ENCODE measurements around the gene PACRG. TPM values are rescaled to one million over a fixed set of nuclear protein-coding genes. Genes with fewer than 3 reads are reported as not detected.

PACRG gene
- total and polyA plus RNA-seq, 2 of the 13 experiments (the other 11 are each of a cell fraction or from before 2014, with no cell fraction given): 0.13 TPM; not detected in 1

- TF ChIP-seq RFX5 (IDR thresholded peaks at IDR 0.05; ENCODE audit: low read depth, low read length) (peak; percentile 55; the same call in 1 of the 2 replicates), POLR2G (IDR thresholded peaks at IDR 0.05; ENCODE audit: low read depth, low read length) (peak; percentile 76), PHF8 (CRISPR knock-in tag; IDR thresholded peaks at IDR 0.05) (peak; percentile 84), STAT6 (CRISPR knock-in tag; IDR thresholded peaks at IDR 0.05; ENCODE audit: borderline replicate concordance) (peak; percentile 93; the same call in 1 of the 2 replicates), PBX2 (CRISPR knock-in tag; IDR thresholded peaks at IDR 0.05) (no peak), ZNF451 (CRISPR knock-in tag; IDR thresholded peaks at IDR 0.05) (peak; percentile 74; the same call in 1 of the 2 replicates), ZNF574 (CRISPR knock-in tag; IDR thresholded peaks at IDR 0.05) (peak; percentile 80), ZNF841 (CRISPR knock-in tag; IDR thresholded peaks at IDR 0.05; ENCODE audit: borderline replicate concordance) (no peak), ZNF383 (CRISPR knock-in tag; IDR thresholded peaks at IDR 0.05; ENCODE audit: borderline replicate concordance) (no peak), SRF (IDR thresholded peaks at IDR 0.05; ENCODE audit: low read depth, low read length) (no peak), ZNF256 (CRISPR knock-in tag; conservative IDR thresholded peaks at IDR 0.05) (peak; percentile 61; the same call in 1 of the 2 replicates), PPARG (CRISPR knock-in tag; conservative IDR thresholded peaks at IDR 0.05) (peak; percentile 39; the same call in 1 of the 2 replicates), GPBP1L1 (CRISPR knock-in tag; IDR thresholded peaks at IDR 0.05) (no peak), ZMYM3 (CRISPR knock-in tag; IDR thresholded peaks at IDR 0.05) (no peak), ZNF710 (CRISPR knock-in tag; IDR thresholded peaks at IDR 0.05; ENCODE audit: borderline replicate concordance) (no peak), MTA3 (CRISPR knock-in tag; IDR thresholded peaks at IDR 0.05) (no peak), MBD4 (IDR thresholded peaks at IDR 0.05; ENCODE audit: borderline replicate concordance, low read length) (no peak), ZNF777 (CRISPR knock-in tag; IDR thresholded peaks at IDR 0.05) (peak; percentile 94), NBN (conservative IDR thresholded peaks at IDR 0.05) (no peak), ZNF432 (CRISPR knock-in tag; IDR thresholded peaks at IDR 0.05; ENCODE audit: borderline replicate concordance) (no peak)
These were observed at the start of gene PACRG, which contains the start of gene PRKN (continued) for GRCh38 chr6:162727322-162728182.
